ENCODE results near the gene ELMO2.
A peak's percentile ranks its signal among the peaks of the same experiment; 100 is the strongest.

Gene ELMO2, protein sequence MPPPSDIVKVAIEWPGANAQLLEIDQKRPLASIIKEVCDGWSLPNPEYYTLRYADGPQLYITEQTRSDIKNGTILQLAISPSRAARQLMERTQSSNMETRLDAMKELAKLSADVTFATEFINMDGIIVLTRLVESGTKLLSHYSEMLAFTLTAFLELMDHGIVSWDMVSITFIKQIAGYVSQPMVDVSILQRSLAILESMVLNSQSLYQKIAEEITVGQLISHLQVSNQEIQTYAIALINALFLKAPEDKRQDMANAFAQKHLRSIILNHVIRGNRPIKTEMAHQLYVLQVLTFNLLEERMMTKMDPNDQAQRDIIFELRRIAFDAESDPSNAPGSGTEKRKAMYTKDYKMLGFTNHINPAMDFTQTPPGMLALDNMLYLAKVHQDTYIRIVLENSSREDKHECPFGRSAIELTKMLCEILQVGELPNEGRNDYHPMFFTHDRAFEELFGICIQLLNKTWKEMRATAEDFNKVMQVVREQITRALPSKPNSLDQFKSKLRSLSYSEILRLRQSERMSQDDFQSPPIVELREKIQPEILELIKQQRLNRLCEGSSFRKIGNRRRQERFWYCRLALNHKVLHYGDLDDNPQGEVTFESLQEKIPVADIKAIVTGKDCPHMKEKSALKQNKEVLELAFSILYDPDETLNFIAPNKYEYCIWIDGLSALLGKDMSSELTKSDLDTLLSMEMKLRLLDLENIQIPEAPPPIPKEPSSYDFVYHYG

DNA sequence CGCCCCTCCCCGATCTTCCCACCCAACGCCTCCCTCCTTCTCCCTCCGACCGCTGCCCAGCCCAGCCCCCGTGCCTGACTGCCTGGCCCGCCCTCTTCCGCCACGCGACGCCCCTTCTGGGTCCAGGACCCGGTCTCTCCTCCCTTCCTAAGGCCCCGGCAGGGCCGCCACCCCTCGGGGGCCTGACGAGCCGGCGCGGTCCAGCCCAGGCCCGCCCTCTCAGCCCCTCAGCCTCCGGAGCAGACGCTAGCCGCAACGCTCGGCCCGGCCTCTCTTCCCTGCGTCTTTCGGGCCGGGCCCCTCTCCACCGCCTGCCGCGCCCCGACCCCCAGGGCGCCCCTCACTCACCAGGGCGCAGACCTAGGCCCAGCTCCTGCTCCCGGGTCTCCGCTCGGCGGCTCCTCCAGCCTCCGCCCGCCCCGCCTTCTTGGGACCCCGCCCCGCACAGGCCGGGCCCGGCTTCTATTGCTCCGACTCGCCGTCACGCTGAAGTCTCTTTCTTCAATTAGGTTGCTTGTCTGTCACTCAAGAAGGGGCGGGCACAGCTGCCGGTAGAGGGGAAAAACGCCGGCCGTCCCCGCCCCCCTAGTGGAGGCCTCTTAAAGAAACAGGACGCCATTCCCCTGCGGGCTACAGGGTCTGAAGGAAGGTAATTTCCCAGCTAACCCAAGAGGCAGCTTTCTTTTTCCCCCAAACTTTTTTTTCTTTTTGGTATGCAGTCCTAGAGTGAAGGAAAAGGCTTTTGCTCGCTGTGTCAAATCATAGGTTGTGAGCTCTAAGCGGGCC, at the start of gene ELMO2:
Gene ELMO2, minus strand, starts transcription at position 416 of the 786 bp plus-strand sequence. CDS start 12,133 bp downstream, outside the sequence.
- DNase-seq (ENCODE audit: low read depth), result peak; percentile 90

DNA sequence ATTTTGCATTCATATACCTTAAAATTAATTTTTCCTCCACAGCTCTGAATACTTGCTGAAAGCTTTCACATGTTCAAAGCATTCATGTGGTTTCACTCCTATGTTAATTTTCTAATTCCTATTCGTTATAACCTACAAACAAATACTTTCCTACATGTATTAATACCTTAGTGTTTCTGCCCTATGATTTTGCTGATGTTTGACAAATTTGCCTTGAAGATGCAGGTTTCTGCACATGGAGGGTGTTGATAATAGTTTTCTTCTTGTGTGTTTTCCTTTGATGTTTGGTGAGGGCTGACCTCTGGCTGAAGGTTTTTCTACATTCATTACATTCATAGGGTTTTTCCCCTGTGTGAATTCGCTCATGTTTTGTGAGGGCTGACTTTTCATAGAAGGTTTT, 49.3 kb upstream of the ELMO2 start:
- no peak for DNase-seq (ENCODE audit: low read depth)

DNA sequence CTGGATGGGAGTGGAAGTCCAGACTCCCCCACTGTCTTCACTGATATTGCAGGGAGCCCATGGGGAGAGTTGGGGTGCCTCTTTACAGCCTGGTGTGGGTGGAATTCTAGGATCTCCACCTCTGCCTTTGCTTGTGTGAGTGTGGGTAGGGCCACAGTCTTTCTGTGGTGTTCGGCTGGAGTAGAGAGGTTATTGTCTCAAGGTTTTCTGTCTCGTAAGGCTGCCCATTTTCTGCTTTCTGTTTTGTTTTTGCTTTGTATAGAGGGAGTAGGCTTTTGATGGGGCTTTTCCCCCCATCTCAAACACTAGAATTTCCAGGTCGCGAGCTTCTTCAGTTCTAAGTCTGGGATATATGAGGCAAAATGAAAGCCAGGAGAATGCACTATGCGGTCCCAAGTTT, 40.4 kb upstream of the ELMO2 start:
- DNase-seq (ENCODE audit: low read depth), result no peak

DNA sequence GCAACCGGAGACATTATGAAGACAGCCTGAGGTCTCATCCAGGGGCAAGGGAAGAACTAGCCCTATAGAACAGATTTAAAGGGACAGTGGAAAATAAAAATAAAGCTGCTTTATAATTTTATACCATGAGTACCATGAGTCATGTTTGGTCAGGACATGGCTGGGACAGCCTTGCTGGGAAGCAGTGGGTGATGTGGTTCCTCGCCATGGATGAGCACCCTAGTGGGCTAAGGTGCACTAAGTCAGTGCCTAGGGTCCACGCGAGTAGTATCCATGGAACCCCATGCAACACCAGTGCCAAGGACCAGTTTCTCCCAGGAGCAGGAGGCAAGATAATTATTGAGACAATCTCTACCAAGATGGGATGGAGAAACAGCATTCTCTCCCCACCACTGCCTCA, 33.4 kb upstream of the ELMO2 start:
- DNase-seq (ENCODE audit: low read depth), result no peak

DNA sequence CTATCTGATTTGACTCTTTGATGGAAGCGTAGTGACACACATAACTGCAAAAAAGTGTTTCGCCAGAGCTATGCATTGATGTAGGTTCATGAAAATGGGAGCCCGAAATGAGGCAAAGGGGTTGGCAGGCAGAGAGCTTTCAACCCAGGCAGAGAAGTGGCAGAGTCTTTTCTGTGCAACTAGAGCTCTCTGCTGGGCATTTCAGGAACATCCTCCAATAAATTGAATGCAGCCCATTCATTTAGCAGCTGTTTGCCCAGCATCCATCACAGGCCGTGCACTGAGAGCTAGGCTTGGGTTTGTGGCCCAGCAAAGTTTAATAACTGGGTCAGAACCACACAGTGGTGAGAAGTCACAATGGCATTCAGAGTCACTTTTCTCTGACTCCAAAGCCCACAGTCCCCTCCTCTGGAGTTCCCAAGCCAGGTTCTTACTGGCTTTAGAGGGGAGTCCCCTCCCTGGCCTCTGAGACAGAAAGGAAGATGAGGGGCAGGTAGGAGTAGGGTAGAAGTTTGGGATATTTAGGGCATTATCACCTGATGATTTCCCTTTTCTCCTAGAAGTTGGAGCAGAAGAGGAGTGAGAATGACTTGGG, 31.8 kb upstream of the ELMO2 start:
- DNase-seq (ENCODE audit: low read depth), result no peak

DNA sequence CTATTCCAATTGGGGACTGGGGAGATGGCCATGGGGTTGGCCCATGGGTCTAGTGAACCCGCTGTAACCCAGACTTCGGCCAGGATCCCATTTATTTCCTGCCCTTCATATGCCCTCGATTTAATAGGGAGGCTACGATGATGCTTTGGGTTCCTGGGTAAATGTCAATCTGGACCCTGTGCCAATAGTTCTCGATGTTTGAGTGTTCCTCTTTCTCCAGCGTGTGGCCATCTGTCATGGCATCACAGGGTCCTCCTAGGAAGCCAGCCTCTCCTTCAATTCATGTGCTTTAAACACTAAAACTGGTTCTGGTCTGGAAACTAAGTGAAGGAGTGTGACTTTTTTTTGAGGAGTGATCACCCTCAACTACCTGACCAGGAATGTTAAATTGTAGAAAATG, 28.7 kb upstream of the ELMO2 start:
- DNase-seq (ENCODE audit: low read depth), result no peak

DNA sequence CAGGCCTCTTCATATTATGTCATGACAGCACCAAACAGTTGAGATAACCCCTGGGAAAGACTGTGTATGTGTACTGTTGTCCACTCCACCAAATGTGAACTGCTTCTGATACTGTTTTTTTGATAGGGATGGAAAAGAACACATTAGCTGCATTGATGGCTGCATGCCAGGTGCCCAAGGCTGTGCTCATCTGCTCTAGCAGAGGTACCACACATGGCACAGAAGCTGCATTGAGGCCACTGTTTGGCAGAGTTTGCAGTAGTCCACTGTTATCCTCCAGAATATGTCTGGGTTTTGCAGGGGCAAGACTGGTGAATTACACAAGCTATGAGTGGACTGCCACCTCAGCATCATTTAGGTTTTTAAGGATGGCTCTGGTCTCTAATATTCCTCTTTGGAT, 28.2 kb upstream of the ELMO2 start:
- DNase-seq (ENCODE audit: low read depth), result no peak

DNA sequence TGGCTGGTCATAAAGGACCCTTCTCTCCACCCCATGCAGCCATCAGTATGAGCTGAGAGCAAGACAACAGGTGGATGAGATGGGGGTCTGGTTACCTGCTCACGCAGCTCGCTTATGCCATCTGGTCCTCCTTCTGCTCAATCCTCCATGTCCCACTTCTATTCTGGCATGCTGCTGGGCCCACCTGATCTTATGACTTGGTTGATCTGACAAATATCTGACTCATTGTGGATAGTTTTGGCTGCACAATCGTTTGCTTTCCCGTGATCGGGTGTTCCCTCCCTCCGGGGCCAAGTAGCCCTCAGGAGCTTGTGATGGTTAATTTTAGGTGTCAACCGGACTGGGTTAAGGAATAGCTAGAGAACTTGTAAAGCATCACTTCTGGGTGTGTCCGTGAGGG, 26.6 kb upstream of the ELMO2 start:
- DNase-seq (ENCODE audit: low read depth), result no peak

DNA sequence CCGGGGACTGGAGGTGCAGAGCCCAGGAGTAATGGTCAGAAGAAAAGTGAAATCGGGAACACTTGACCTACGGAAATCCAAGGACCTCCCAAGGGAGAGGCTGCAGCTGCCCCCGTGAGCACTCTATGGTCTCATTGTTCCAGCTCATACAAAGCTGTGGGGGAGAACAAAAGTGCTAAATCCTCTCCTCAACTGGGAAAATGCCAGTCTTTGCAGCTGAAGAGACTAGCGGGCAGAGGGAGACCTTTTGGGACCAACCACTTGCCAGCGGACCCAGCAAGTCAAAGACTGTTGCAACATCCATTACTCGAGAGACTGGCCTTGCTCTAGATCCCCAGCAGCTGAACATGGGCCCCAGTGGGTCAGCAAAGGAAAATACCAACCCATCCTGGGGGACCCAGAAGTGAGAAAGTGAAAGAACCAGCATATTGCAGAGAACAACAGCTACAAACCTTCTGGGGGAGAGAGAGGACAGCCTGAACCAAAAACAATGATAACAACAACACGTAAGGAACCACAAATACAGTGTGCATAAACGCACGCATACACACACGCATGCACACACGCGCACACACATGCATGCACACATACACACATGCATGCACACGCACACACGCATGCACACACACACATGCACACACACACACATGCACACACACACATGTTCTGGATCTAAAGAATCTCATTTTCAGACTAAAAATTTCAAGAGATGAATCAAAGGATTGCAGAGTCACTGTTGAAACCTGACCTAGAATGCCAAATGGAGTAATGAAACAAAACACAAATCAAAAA, 24.7 kb upstream of the ELMO2 start:
- no peak for DNase-seq (ENCODE audit: low read depth)

DNA sequence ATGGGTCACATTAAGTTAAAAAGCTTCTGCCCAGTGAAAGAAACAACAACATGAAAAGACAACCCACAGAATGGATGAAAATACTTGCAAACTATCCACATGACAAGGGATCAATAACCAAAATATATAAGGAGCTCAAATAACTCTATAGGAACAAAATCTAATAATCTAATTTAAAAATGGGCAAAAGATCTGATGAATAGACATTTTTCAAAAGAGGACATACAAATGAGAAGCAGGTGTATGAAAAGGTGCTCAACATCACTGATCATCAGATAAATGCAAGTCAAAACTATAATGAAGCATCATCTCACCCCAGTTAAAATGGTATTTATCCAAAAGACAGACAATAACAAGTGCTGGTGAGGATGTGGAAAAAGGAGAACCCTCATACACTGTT, 21.0 kb upstream of the ELMO2 start:
- no peak for DNase-seq (ENCODE audit: low read depth)

DNA sequence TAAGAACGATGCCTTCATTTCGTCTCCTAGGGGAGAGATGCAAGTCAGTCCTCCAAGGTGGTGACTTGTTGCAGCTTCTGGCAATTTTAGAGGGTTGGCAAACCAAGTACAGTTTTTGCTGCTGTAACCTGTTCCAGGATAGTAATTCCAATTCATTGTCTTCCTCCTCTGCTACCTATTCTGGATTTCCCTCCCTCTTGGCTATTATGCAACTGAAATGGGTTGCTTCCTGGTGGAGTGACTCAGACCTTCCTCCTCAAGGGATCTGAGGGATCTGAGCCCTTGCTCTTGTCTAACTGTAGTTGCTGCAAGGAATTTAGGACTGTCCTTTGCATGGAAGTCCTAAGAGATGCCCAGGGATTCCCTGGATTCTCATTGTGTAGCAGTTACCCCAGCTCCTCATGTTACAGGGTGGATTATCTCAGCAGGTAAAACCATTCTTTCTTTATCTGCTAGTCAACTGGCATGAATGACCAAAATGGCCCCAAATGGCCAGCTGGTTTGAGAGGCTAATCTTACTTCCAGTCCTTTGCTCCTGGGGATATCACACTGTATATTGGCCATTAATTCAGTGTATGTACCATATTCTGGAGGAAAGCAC, 17.6 kb upstream of the ELMO2 start:
- no peak for DNase-seq (ENCODE audit: low read depth)

DNA sequence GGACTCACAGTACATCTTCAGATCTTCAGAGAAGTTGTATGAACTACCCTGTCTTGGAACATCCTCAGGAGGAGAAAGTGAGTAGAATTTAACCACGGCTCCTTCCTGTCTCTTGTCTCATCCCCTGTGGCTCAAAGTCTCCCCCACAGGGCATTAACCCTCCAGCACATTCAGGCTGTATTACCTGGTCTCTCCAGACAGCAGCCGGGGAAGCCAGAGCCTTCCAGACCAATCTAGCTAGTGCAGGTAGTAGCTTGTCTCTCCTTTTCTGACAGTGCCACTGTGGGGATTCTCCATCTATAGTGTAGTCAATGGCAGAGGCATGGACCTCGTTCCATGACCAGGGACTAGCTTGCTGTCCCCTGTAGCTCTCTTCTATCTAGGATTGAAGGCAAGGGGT, 16.9 kb upstream of the ELMO2 start:
- no peak for DNase-seq (ENCODE audit: low read depth)

DNA sequence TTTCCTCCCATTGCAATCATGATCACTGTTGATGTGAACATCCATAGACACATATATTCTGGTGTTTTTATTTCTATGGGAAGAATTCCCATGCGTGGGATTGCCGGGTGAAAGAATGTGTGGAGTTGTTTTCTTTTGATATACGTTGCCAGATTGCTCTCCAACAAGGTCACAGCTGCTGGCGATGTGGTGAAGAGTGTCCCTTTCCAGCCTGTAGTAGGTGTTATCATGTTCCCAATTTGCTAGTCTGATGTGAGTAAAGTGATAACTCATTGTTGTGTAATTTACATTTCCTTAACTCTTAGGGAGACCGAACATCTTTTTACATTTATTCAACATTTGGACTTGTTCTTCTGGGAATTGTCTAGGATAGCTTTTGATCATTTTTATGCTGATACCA, 14.5 kb upstream of the ELMO2 start:
- DNase-seq (ENCODE audit: low read depth), result no peak

DNA sequence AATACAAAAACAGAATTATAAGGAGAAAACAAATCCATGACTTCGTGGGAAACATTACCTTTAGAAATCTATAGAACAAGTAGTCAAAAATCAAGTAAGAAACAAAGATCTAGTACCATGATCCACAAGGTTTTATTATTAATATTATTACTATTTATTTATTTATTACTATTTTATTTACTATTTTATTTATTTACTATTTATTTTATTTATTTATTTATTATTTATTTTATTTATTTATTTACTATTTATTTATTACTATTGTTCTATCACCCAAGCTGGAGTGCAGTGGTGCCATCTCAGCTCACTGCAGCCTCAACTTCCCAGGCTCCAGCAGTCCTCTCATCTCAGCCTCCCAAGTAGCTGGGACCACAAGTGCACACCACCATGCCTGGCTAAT, 13.5 kb upstream of the ELMO2 start:
- DNase-seq (ENCODE audit: low read depth), result no peak

DNA sequence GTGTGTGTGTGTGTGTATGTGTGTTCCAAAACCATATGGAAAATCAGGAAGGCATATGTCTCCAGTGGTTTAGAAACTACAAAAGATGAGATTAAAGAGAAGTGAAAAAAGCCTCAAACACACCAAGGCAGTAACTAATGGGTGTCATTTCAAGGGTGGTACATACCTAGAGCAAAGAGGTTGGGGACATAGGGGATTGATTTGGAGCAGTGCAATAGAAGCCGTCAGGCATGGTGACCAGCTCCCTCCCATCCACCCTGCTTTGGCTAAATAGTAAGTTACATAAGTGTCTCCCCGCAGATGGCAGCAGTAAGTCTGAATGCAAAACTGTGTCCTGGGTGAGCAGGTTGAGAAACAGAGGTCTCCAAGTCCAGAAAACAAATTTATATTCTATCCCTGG, 10.4 kb upstream of the ELMO2 start:
- no peak for DNase-seq (ENCODE audit: low read depth)

DNA sequence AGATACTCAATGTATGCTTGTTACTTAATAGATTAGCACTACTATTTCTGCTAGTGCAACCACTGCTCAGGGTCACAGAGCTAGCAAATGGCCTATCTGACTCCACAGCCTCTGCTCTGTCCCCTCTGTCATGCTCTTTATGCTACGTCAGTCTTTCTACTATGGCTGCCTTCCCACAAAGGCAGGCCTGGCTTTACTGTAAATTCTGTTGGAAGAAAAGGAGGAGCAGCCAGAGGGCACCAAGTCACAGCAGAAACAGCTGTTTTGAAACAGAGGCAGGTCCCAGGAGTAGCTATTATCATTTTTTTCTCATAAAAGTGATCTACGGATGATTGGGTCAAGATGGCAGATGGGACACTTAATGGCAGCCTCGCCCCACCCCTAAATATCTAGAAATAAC, 10.0 kb upstream of the ELMO2 start:
- no peak for DNase-seq (ENCODE audit: low read depth)

DNA sequence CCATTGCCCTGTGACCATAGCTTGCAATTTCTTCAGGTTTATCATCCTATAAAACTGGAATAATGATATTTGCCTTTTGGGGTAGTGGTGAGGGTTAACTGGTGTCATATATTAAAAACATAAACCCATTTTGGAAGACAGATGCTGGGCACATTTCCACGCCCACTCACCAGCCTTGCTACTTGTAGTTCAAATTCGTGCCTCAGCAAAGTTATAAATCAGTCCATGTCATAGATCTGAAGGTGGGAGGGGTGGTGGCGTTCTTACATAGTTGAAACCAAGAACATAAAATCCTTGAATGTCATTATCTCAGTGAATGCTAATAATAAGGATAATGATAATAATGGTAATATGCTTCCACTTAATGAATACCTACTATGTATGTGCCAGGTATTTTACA, 9.4 kb upstream of the ELMO2 start:
- no peak for DNase-seq (ENCODE audit: low read depth)

DNA sequence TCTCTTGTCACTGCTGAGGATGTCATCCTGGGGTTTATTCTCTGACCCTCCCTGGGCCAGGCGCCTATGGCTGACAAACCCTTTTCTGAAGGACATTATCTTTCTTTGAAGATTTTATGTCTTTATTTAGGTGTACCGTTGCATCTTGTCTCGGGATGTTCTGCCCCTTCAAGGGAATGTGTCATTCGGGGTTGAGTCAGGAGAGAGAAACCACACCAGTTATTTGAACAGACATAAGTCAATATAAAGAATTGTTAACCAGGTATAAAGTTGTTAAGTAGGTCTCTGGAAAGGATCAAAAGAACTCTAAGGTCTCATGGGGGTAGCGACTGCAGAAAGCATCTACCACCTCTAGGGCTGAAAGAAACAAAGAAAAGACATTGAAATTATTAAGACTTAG, 8.2 kb upstream of the ELMO2 start:
- no peak for DNase-seq (ENCODE audit: low read depth)

DNA sequence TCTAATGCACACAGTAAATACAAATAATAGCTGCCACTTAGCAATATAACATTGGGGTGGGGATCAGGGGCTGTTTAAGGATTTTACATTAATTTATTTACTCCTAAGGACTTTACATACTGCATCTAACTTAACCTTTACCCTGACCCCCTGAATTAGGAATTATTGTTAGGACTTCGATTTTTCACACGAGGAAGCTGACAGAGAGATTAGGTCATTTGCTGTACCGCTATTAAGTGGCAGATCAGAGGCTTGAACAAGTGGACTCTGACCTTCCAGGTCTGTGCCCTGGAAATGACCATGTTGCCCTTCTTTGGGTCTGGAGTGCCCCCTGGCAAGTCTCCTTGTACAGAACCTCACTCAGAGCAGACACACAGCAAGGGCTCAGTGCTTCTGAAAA, 5.2 kb upstream of the ELMO2 start:
- DNase-seq (ENCODE audit: low read depth), result no peak

DNA sequence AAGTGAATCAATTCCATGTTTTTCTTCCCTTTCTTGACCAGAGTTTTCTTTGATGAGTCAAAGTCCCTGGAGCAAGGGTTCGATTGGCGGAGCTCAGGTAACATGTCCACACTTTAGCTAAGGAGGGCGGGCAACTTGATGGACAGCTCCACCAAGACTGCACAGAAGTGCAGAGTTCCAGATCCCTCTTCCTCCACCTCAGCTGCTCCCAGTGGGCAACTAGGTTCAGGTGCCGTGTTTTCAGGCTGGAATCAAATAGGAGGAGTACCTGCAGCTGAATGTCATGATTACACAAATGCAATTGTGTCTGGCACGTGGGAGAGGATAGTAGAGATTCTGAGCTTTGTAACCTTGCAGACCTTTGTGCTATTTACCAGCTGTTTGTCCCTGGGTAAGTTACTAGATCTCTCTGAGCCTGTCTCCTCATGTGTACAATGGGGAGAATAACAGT, 1.9 kb upstream of the ELMO2 start:
- DNase-seq (ENCODE audit: low read depth), result no peak

DNA sequence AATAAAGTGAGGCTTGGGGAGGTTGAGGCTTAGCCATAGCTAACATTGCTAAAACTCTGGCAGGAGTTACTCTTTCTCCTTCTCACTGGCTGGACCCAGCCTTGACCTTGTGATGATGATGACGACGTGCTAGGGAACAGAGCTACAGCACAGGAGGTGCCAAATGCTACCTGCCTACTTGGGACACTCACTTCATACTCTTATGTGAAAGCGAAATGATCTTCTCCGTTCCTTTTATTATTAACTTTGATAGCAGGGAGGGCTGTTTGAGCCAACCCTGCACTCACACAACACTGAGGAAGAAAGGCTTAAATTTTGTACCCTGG, 1.2 kb upstream of the ELMO2 start:
- DNase-seq (ENCODE audit: low read depth), result no peak

Data from activated T-helper 1 cell treated with Interleukin-2 at 50 U/mL for 16 hours (primary cell).